ENCODE data around the gene SHISAL1.
A peak's percentile ranks its signal among the peaks of the same experiment; 100 is the strongest.

Gene SHISAL1

GRCh38 chr22:44205516-44206329, 107.0 kb downstream of the SHISAL1 start:
- DNase-seq: no peak

- no peak for DNase-seq
Observed at GRCh38 chr22:44204739-44205515, 107.8 kb downstream of the SHISAL1 start.

GRCh38 chr22:44203203-44203602, 109.5 kb downstream of the SHISAL1 start:
- DNase-seq: no peak

GRCh38 chr22:44202261-44202789, 110.4 kb downstream of the SHISAL1 start:
- peak; percentile 81 for DNase-seq

- DNase-seq: no peak
Observed at GRCh38 chr22:44201665-44202064, 111.1 kb downstream of the SHISAL1 start.

- no peak for DNase-seq
Observed at GRCh38 chr22:44200855-44201550, 111.7 kb downstream of the SHISAL1 start.

GRCh38 chr22:44200451-44200850, 112.3 kb downstream of the SHISAL1 start:
- no peak for DNase-seq

- DNase-seq: no peak
Observed at GRCh38 chr22:44199866-44200265, 112.9 kb downstream of the SHISAL1 start.

- no peak for DNase-seq
Observed at GRCh38 chr22:44199164-44199563, 113.6 kb downstream of the SHISAL1 start.

GRCh38 chr22:44197271-44197670, 115.5 kb downstream of the SHISAL1 start:
- DNase-seq: no peak

GRCh38 chr22:44196731-44197131, 116.0 kb downstream of the SHISAL1 start:
- DNase-seq: no peak

GRCh38 chr22:44196241-44196640, 116.5 kb downstream of the SHISAL1 start:
- DNase-seq: no peak

GRCh38 chr22:44195189-44195871, 117.4 kb downstream of the SHISAL1 start:
- no peak for DNase-seq

GRCh38 chr22:44194569-44194968, 118.2 kb downstream of the SHISAL1 start:
- no peak for DNase-seq
